ENCODE measurements around the gene FHAD1.

Gene FHAD1

GRCh38 chr1:15405106-15405850 is 158.3 kb downstream of the FHAD1 start:
- DNase-seq, result no peak

GRCh38 chr1:15406614-15407559 is 159.9 kb downstream of the FHAD1 start:
- DNase-seq, result no peak

GRCh38 chr1:15407580-15407979 is 160.6 kb downstream of the FHAD1 start:
- DNase-seq, result no peak

GRCh38 chr1:15408890-15409387 is 161.9 kb downstream of the FHAD1 start:
- peak in 1 of 6 experiments; percentile 38 for DNase-seq

GRCh38 chr1:15409388-15410222 is 162.6 kb downstream of the FHAD1 start, which contains the start of gene EFHD2:
TSS of gene EFHD2 (plus strand) at chr1:15409888. CDS start at chr1:15409972, 84 bp downstream.
- DNase-seq, result peak; percentile 77 to 92 (median 86)

GRCh38 chr1:15410223-15410883 is 163.3 kb downstream of the FHAD1 start:
- DNase-seq, result peak in 2 of 6 experiments; percentile 28 to 45

GRCh38 chr1:15410884-15411245 is 163.8 kb downstream of the FHAD1 start:
- no peak for DNase-seq

- DNase-seq, result peak in 1 of 6 experiments; percentile 24
Measured at GRCh38 chr1:15411593-15412137, 164.6 kb downstream of the FHAD1 start.

- DNase-seq, result no peak
Measured at GRCh38 chr1:15412175-15412800, 165.3 kb downstream of the FHAD1 start.

GRCh38 chr1:15412843-15413242 is 165.8 kb downstream of the FHAD1 start:
- DNase-seq, result no peak

- DNase-seq, result no peak
Measured at GRCh38 chr1:15413563-15414444, 166.8 kb downstream of the FHAD1 start.

GRCh38 chr1:15414445-15414983 is 167.5 kb downstream of the FHAD1 start:
- DNase-seq, result no peak

- DNase-seq, result peak in 3 of 6 experiments; percentile 26 to 47 (median 45)
Measured at GRCh38 chr1:15417059-15417934, 170.3 kb downstream of the FHAD1 start.

GRCh38 chr1:15418806-15419515 is 171.9 kb downstream of the FHAD1 start:
- no peak for DNase-seq

- DNase-seq, result no peak
Measured at GRCh38 chr1:15420853-15421465, 173.9 kb downstream of the FHAD1 start.

- DNase-seq, result no peak
Measured at GRCh38 chr1:15422871-15423270, 175.8 kb downstream of the FHAD1 start.

- no peak for DNase-seq
Measured at GRCh38 chr1:15423355-15424077, 176.5 kb downstream of the FHAD1 start.
